GM12891 (cell line): Measurements from ENCODE around the gene SECISBP2L.

Source experiments
- PAX5 ChIP-seq: IDR thresholded peaks from 2 replicates; pipeline ENCODE4 v1.6.1; 2011; ENCODE audit warnings: low read length, moderate library complexity, mild to moderate bottlenecking; ENCODE audit not compliant: insufficient read depth, severe bottlenecking
- POLR2A ChIP-seq: IDR thresholded peaks from 2 replicates; pipeline ENCODE4 v1.6.1; 2011; ENCODE audit warnings: low read depth, low read length, control low read depth
- POLR2AphosphoS5 ChIP-seq: IDR thresholded peaks from 2 replicates; pipeline ENCODE4 v1.6.1; 2011; ENCODE audit warnings: low read depth, low read length, control low read depth
- POU2F2 ChIP-seq: IDR thresholded peaks from 2 replicates; pipeline ENCODE4 v1.6.1; 2011; ENCODE audit warnings: low read depth, mild to moderate bottlenecking, control low read depth, low read length, moderate library complexity
- SPI1 ChIP-seq: IDR thresholded peaks from 2 replicates; pipeline ENCODE4 v1.6.1; 2011; ENCODE audit warnings: low read depth, low read length, control low read depth
- TAF1 ChIP-seq: IDR thresholded peaks from 2 replicates; pipeline ENCODE4 v1.6.1; 2011; ENCODE audit warnings: low read depth, low read length, control low read depth

DNA sequence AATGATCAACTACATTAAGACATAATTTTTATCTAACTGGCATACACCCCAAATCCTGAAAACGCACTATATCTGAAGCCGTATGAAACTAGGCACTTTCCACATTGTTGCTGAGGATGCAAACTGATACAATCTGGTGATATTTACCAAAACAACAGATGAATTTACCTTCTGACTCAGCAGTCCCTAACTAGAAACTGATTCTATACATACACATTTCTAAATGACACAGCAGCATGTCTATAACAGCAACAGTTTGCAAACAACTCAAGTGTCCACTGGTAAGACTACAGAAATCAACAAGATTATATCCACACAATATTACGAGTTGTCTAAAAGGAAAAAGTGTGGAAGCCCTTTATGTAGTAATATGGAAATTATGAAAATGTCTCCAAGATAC is 22.9 kb downstream of the SECISBP2L start:
- TF ChIP-seq POLR2A (no peak), POU2F2 (no peak), POLR2AphosphoS5 (no peak), PAX5 (no peak), TAF1 (no peak), SPI1 (no peak)
